HepG2 (cell line): Measurements from ENCODE around the gene CTNNA2. TPM values are rescaled to one million over a fixed set of nuclear protein-coding genes. Genes with fewer than 3 reads are reported as not detected.

Experiments
- CTCF ChIP-seq: sonication (generic); formaldehyde crosslinking; IDR thresholded peaks from 2 replicates; pipeline ENCODE4 v1.5.0; 2020; ENCODE audit warnings: mild to moderate bottlenecking, missing genetic modification reagents, moderate library complexity
- GATAD1 ChIP-seq: IDR thresholded peaks from 2 replicates; pipeline ENCODE4 v1.6.1; 2016; ENCODE audit warnings: missing genetic modification reagents, missing compliant biosample characterization
- IRF2 ChIP-seq: IDR thresholded peaks from 2 replicates; pipeline ENCODE4 v1.6.1; 2018; ENCODE audit warnings: missing genetic modification reagents, missing compliant biosample characterization
- PATZ1 ChIP-seq: sonication (generic); formaldehyde crosslinking; IDR thresholded peaks from 2 replicates; pipeline ENCODE4 v1.4.0; 2020; ENCODE audit warnings: missing genetic modification reagents
- PRPF4 ChIP-seq: fragments of 200-400 bp; formaldehyde crosslinking; IDR thresholded peaks from 2 replicates; pipeline ENCODE4 v1.6.1; 2016; ENCODE audit warnings: low read length, low read depth; ENCODE audit not compliant: poor library complexity, severe bottlenecking
- RELA ChIP-seq: sonication (generic); formaldehyde crosslinking; IDR thresholded peaks from 2 replicates; pipeline ENCODE4 v1.4.0; 2020; ENCODE audit warnings: missing genetic modification reagents
- THAP8 ChIP-seq: sonication (generic); formaldehyde crosslinking; IDR thresholded peaks from 2 replicates; pipeline ENCODE4 v1.5.1; 2020; ENCODE audit warnings: missing genetic modification reagents, mild to moderate bottlenecking, borderline replicate concordance
- YY1 ChIP-seq: IDR thresholded peaks from 2 replicates; pipeline ENCODE4 v1.6.1; 2011; ENCODE audit warnings: low read length, low read depth, moderate library complexity, mild to moderate bottlenecking; ENCODE audit not compliant: insufficient read depth, insufficient replicate concordance
- ZBTB14 ChIP-seq: sonication (generic); formaldehyde crosslinking; IDR thresholded peaks from 2 replicates; pipeline ENCODE4 v1.4.0; 2020; ENCODE audit warnings: missing genetic modification reagents
- ZKSCAN8 ChIP-seq: IDR thresholded peaks from 2 replicates; pipeline ENCODE4 v1.6.1; 2016; ENCODE audit warnings: borderline replicate concordance, missing genetic modification reagents, missing compliant biosample characterization
- ZNF142 ChIP-seq: sonication (generic); formaldehyde crosslinking; IDR thresholded peaks from 2 replicates; pipeline ENCODE4 v1.4.0; 2020; ENCODE audit warnings: missing genetic modification reagents
- ZNF577 ChIP-seq: sonication (generic); formaldehyde crosslinking; IDR thresholded peaks from 2 replicates; pipeline ENCODE4 v1.4.0; 2020; ENCODE audit warnings: mild to moderate bottlenecking, low read depth, missing genetic modification reagents, borderline replicate concordance
- polyA plus RNA-seq, 8 experiments: library from polyadenylated mRNA; depleted of rRNA in 3 of 8; stranded (reverse) in 7 of 8; unstranded in 1 of 8; fragments of >200 nt; fragmentation: Illumina TruSeq in 4 of 8; extraction: Trizol in 4 of 8; gene quantifications; 2 replicates each; pipeline versions ENCODE4 v1.2.1 to v1.2.3, GENCODE V29; 2011 to 2016; ENCODE audit warnings: low read depth in 4 of 8, missing spikeins in 1 of 8, mixed read lengths in 1 of 8; ENCODE audit not compliant: insufficient read depth in 1 of 8
- total RNA-seq, 5 experiments: library from RNA; depleted of rRNA; stranded (reverse); fragments of >200 nt; fragmentation: Illumina TruSeq; extraction: Trizol; gene quantifications; 2 replicates each; pipeline ENCODE4 v1.2.3, GENCODE V29; 2016; ENCODE audit warnings: low read depth in 1 of 5

The CTNNA2 gene
- total and polyA plus RNA-seq, 2 of the 13 experiments (the other 11 are each of a cell fraction or from before 2014, with no cell fraction given), result not detected

- TF ChIP-seq ZNF142 (CRISPR knock-in tag) (peak; percentile 94), ZKSCAN8 (CRISPR knock-in tag) (no peak), ZBTB14 (CRISPR knock-in tag) (peak; percentile 80), GATAD1 (CRISPR knock-in tag) (no peak), YY1 (peak; percentile 9), THAP8 (CRISPR knock-in tag) (no peak), PRPF4 (no peak), IRF2 (CRISPR knock-in tag) (no peak), ZNF577 (CRISPR knock-in tag) (no peak), RELA (CRISPR knock-in tag) (no peak), PATZ1 (peak; percentile 78), CTCF (peak; percentile 50)
Observed at GRCh38 chr2:79512442-79513401, at the start of gene CTNNA2 (continued).
